ENCODE measurements around the gene TXK.

TXK gene

GRCh38 chr4:48078862-48079655 is 55.0 kb downstream of the TXK start:
- TF ChIP-seq, protein P1, sequence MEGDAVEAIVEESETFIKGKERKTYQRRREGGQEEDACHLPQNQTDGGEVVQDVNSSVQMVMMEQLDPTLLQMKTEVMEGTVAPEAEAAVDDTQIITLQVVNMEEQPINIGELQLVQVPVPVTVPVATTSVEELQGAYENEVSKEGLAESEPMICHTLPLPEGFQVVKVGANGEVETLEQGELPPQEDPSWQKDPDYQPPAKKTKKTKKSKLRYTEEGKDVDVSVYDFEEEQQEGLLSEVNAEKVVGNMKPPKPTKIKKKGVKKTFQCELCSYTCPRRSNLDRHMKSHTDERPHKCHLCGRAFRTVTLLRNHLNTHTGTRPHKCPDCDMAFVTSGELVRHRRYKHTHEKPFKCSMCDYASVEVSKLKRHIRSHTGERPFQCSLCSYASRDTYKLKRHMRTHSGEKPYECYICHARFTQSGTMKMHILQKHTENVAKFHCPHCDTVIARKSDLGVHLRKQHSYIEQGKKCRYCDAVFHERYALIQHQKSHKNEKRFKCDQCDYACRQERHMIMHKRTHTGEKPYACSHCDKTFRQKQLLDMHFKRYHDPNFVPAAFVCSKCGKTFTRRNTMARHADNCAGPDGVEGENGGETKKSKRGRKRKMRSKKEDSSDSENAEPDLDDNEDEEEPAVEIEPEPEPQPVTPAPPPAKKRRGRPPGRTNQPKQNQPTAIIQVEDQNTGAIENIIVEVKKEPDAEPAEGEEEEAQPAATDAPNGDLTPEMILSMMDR (IDR thresholded peaks at IDR 0.05; ENCODE audit: low read length, missing control alignments), result no peak
- DNase-seq (ENCODE audit: low read depth), result no peak

DNA sequence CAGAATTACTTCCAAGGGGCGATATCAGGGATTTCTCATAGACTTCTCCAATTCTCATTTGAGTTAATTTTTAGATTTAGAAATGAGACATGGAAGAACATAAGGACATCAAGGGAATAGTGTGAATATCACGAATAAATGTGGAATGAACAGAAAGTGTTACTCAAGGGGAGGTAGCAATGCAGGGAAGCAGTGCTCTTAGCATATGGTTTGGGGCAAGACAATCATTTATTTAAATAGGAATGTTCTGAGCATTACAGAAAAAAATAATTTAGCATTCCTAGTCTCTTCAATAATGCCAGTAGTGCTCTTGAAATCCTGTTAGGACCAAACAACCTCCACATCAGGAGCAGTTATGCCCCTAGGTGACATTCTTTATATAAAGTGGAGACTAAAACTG is 55.6 kb downstream of the TXK start:
- no peak overlapping the region for H3K4me3 ChIP-seq (replicated peaks; ENCODE audit: low read depth, low read length)
- TF ChIP-seq, protein P1 (IDR thresholded peaks at IDR 0.05; ENCODE audit: low read length, missing control alignments), result no peak
- DNase-seq (ENCODE audit: low read depth), result no peak

More at GRCh38 chr4:48078862-48079655, 55.0 kb downstream of the TXK start:
- H3K4me3 ChIP-seq (replicated peaks; ENCODE audit: low read depth, low read length), result no peak overlapping the region

- TF ChIP-seq, protein P1 (IDR thresholded peaks at IDR 0.05; ENCODE audit: low read length, missing control alignments), result no peak
- DNase-seq (ENCODE audit: low read depth), result no peak
- no peak overlapping the region for H3K4me3 ChIP-seq (replicated peaks; ENCODE audit: low read depth, low read length)
Measured at GRCh38 chr4:48074657-48075056, 59.4 kb downstream of the TXK start.

DNA sequence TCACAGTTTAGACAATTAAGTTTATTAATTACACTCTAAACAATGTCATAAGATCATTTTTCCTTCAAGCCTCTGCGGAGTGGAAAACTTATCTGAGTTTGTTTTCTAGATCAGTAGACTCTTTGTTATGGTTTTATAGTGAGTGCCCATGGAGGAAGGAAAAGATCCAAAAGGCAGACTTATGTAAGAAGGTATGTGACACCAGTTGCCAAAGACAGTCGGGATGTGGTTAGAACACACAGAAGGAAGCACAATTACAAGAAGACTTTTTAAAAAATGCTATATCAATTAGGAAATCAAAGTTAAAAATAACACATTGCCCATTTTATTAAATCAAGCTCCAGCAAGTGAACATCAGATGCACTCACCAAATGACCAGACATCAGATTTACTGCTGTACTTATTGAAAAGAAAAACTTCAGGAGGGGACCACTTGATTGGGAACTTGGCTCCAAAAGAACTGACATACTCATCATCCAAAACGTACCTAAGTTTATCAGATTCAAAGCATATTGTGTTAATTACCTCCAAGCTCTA is 60.4 kb downstream of the TXK start:
- no peak overlapping the region for H3K4me3 ChIP-seq (replicated peaks; ENCODE audit: low read depth, low read length)
- TF ChIP-seq, protein P1 (IDR thresholded peaks at IDR 0.05; ENCODE audit: low read length, missing control alignments), result no peak
- DNase-seq (ENCODE audit: low read depth), result no peak

DNA sequence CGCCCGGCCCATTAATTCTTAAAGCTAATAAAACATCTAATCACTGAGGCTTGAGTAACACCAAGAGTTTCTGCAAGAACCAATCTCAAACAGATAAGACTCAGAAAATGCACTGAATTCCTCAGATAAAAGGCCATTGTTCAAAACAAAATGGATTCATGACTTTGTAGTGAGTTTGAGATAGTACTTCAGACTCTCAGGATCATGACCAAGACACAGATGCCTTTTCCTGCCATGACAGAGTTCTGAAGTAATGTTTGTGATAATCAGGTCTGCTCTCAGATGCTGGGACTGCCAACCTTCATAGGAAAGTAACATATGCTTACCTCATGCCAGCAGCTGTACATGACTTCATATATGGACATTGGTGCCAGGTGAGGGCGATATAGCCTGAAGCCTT is 62.9 kb downstream of the TXK start:
- no peak overlapping the region for H3K4me3 ChIP-seq (replicated peaks; ENCODE audit: low read depth, low read length)
- DNase-seq (ENCODE audit: low read depth), result peak; percentile 76
- TF ChIP-seq, protein P1 (IDR thresholded peaks at IDR 0.05; ENCODE audit: low read length, missing control alignments), result no peak

GRCh38 chr4:48069026-48069425 is 65.0 kb downstream of the TXK start:
- no peak overlapping the region for H3K4me3 ChIP-seq (replicated peaks; ENCODE audit: low read depth, low read length)
- TF ChIP-seq, protein P1 (IDR thresholded peaks at IDR 0.05; ENCODE audit: low read length, missing control alignments), result no peak
- no peak for DNase-seq (ENCODE audit: low read depth)
